ENCODE data around the gene APEX1.

The APEX1 gene

GRCh38 chr14:20499108-20499507 lies 44.1 kb downstream of the APEX1 start:
- TF ChIP-seq, protein P1, sequence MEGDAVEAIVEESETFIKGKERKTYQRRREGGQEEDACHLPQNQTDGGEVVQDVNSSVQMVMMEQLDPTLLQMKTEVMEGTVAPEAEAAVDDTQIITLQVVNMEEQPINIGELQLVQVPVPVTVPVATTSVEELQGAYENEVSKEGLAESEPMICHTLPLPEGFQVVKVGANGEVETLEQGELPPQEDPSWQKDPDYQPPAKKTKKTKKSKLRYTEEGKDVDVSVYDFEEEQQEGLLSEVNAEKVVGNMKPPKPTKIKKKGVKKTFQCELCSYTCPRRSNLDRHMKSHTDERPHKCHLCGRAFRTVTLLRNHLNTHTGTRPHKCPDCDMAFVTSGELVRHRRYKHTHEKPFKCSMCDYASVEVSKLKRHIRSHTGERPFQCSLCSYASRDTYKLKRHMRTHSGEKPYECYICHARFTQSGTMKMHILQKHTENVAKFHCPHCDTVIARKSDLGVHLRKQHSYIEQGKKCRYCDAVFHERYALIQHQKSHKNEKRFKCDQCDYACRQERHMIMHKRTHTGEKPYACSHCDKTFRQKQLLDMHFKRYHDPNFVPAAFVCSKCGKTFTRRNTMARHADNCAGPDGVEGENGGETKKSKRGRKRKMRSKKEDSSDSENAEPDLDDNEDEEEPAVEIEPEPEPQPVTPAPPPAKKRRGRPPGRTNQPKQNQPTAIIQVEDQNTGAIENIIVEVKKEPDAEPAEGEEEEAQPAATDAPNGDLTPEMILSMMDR (IDR thresholded peaks at IDR 0.05) = no peak

DNA sequence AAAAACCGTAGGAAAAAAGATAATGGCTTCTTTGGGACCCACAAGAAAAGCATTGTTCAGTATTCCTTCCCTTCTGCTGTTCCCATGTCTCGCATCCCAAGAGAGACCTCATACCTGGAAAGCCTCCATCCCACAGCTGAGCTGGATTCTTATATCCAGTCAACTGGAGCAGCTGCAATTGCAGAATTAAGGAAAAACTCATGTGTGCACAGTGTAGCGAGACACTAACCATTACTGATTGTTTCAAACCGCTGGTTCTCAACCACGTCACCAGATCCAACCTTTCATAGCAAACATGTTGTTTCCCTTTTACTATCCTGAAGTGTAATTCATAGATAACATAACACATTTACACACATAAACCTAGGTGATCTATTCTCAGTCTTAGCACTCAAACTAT lies 44.9 kb downstream of the APEX1 start:
- TF ChIP-seq, protein P1 (IDR thresholded peaks at IDR 0.05) = no peak

- TF ChIP-seq, protein P1 (IDR thresholded peaks at IDR 0.05) = no peak
Observed at GRCh38 chr14:20501346-20501745, 46.3 kb downstream of the APEX1 start.

DNA sequence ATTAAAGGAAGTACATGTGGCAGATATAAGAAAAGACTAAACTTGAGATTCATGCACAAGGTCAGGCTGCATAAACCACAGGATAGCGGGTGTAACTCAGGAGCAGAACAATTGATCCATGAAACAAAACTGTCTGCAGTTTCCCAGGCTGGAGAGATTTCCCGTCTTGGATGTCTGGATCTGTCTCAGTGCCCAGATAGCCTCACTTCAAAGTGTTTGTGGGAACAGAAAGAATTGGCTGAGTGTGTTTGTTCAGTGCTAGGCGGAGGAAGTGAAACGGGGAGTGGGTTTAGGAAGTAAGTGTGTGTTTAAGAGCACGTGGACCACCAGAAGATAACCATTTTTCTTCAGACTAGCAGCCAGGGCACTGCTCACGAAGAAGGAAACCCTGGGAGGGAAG lies 48.9 kb downstream of the APEX1 start:
- TF ChIP-seq, protein P1 (IDR thresholded peaks at IDR 0.05) = no peak

All from LNCAP (cell line).